NB4 (cell line): ENCODE results near the gene SLC12A7.

Experiments used
- MAX ChIP-seq: IDR thresholded peaks from 2 replicates; pipeline ENCODE4 v1.6.1; 2011; ENCODE audit warnings: low read depth, low read length
- POLR2A ChIP-seq: IDR thresholded peaks from 2 replicates; pipeline ENCODE4 v1.6.1; 2011; ENCODE audit warnings: mild to moderate bottlenecking; ENCODE audit not compliant: insufficient read length; ENCODE audit errors: extremely low read depth
- TF ChIP-seq, protein P1 (sequence below): IDR thresholded peaks from one replicate; pipeline ENCODE4 v1.5.1; 2012; ENCODE audit warnings: low read depth, low read length

- TF ChIP-seq, protein P1, sequence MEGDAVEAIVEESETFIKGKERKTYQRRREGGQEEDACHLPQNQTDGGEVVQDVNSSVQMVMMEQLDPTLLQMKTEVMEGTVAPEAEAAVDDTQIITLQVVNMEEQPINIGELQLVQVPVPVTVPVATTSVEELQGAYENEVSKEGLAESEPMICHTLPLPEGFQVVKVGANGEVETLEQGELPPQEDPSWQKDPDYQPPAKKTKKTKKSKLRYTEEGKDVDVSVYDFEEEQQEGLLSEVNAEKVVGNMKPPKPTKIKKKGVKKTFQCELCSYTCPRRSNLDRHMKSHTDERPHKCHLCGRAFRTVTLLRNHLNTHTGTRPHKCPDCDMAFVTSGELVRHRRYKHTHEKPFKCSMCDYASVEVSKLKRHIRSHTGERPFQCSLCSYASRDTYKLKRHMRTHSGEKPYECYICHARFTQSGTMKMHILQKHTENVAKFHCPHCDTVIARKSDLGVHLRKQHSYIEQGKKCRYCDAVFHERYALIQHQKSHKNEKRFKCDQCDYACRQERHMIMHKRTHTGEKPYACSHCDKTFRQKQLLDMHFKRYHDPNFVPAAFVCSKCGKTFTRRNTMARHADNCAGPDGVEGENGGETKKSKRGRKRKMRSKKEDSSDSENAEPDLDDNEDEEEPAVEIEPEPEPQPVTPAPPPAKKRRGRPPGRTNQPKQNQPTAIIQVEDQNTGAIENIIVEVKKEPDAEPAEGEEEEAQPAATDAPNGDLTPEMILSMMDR = no peak
- no peak for TF ChIP-seq MAX
- no peak for TF ChIP-seq POLR2A
These were observed 17.8 kb upstream of the SLC12A7 start for GRCh38 chr5:1129711-1130055.
